Activated effector memory CD4-positive, alpha-beta T cell treated with Interleukin-2 at 50 U/mL for 16 hours (primary cell): ENCODE results near the gene ACAT1.
"Not testable (repeated sequence)": the region's sequence is repeated elsewhere in the genome, so short reads cannot be mapped to it uniquely, and the experiment has no call there.

Source experiments
- DNase-seq: peaks from one replicate; pipeline ENCODE4 v3.0.0-alpha.2; 2020

ACAT1 gene

GRCh38 chr11:108121274-108122155 is at the start of gene ACAT1:
Gene ACAT1 (plus strand): TSS chr11:108121567. CDS start chr11:108121607, 40 bp downstream.
- peak; percentile 94 for DNase-seq

DNA sequence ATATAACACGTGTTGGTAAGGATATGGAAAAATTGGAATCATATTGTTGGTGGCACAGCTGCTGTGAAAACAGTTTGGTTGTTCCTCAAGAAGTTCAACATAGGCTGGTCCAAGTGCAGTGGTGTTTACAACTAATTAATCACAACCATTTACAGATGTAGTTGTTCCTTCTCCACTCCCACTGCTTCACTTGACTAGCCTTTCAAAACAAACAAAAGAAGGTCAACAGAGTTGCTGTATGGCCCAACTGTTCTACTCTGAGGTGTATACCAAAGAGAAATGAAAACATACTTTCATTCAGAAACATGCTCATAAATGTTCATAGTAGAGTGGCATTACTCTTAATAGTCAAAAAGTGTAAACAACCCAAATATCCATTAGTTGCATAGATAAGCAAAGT is 36.6 kb upstream of the ACAT1 start:
- no peak for DNase-seq

DNA sequence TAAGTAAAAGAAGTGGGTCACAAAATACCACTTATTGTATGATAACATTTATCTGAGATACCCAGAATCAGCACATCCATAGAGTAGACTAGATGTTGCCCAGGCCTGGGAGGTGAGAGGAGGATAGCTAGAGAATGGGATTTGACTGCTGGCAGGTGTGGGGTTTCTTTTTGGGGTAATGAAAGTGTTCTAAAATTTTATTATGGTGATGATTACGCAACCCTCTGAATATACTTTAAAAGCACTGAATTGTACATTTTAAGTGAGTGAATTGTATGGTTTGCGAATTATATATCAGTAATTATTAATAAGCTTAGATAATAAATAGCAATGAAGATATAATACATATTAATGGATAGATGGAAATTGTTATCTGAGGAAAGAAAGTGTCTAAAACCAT is 35.7 kb upstream of the ACAT1 start:
- DNase-seq, result no peak

DNA sequence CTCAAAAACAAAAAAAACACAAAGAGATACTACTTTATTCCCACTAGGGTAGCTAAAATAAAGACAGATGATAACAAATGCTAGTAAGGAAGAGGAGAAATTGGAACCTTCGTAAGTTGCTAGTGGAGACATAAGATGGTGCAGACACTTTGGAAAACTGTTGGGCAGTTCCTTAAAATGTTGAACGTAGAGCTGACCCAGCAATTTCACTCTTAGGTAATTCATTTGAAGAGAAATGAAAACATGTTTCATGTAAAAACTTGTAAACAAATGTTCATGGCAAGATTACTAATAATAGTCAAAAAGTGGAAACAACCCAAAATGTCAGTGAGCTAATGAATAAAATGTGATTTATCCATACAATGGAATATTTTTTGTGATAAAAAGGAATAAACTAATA is 29.2 kb upstream of the ACAT1 start:
- no peak for DNase-seq

GRCh38 chr11:108093128-108093904 is 28.1 kb upstream of the ACAT1 start:
- DNase-seq, result no peak

- no peak for DNase-seq
Measured at GRCh38 chr11:108097179-108097578, 24.2 kb upstream of the ACAT1 start.

DNA sequence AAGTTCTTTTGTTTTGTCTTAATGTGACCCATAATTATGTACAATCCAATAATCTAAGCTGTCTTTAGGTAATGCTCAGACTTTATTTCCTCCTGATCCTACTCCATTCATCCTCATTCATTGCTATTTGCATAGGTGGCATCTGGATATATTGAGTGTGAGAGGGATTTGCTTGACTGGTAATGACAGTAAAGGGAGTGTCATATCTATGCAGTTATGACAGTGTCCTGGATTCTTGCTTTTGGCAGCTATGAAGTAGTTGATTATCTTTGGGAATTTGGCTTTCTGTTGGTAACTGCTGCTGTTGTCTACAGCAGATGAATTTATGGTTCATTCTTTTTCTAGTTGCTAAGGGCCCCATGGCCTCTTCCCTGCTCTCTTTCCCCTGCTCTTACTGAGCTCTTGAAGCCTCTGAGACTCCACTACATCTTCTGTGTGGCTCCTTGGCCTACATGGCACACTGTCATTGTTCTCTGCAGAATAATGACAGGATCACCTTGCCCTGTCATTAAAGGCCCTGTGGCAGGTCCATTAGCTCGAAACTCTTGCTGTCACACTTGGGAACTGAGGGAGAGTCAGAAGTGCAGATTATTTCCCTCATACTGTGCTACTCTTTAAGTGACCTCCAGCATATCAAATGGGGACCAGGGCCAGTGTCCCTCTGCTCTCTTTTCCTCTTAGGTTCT is 20.1 kb upstream of the ACAT1 start:
- DNase-seq, result no peak

- no peak for DNase-seq
Measured at GRCh38 chr11:108111126-108111525, 10.2 kb upstream of the ACAT1 start.

- DNase-seq, result no peak
Measured at GRCh38 chr11:108112057-108112456, 9.3 kb upstream of the ACAT1 start.

GRCh38 chr11:108115500-108116140 is 5.7 kb upstream of the ACAT1 start:
- DNase-seq, result no peak

DNA sequence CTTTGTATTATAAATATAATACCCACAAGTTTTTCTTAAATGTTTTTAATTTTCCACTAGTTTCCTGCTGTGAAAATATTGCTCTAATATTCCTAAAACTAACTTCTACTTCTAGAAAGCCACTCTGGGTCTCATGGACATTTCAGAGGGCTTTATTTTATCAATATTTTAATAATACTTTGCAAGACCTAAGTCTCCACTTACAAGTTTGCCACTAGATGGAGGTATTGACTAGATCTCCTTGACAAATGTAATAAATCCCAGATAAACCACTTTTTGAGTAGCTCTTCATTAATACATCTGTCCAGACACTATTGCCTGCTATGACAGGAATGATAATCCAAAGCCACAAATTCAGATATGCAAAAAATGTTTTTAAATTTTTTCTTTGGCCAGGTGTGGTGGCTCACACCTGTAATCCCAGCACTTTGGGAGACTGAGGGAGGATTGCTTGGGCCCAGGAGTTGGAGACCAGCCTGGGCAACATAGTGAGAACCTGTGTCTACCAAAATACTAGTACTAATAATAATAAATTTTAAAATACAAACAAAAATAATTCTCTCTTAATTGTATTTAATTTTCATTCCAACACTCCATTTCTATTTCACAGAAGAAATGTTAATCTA is 3.5 kb upstream of the ACAT1 start:
- no peak for DNase-seq

DNA sequence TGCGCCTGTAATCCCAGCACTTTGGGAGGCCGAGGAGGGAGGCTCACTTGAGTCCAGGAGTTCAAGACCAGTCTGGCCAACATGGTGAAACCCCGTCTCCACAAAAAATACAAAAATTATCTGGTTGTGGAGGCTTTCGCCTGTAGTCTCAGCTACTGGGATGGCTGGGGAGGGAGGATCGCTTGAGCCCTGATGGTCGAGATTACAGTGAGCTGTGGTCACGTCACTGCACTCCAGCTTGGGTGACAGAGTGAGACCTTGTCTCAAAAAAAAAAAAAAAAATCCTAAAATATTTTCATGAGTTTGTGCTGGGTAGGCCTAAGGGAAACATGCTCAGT is 462 bp upstream of the ACAT1 start:
- DNase-seq, result not testable (repeated sequence)

- DNase-seq, result no peak
Measured at GRCh38 chr11:108122166-108122628, 830 bp downstream of the ACAT1 start.

GRCh38 chr11:108125096-108125495 is 3.7 kb downstream of the ACAT1 start:
- no peak for DNase-seq

GRCh38 chr11:108128772-108129171 is 7.4 kb downstream of the ACAT1 start:
- no peak for DNase-seq

DNA sequence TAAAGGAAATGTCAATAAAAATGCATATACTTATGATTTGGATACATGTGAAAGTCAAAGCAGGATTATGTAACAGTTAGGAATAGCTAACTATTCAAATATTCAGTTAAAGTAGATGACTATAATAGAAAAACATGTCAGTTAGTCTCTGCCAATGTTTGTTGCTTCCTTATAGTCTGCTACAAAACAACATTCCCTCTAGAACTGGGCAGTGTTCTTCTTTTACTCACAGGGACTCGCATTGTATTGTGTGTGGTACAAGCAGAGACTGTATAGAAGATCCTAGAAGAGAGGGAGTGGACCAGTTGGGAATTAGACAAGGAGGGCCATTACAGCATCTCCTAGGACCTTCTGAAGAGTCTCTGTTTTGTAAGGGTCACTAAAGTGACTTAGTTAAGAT is 10.6 kb downstream of the ACAT1 start:
- DNase-seq, result no peak

- not testable (repeated sequence) for DNase-seq
Measured at GRCh38 chr11:108132993-108133538, 11.7 kb downstream of the ACAT1 start.

DNA sequence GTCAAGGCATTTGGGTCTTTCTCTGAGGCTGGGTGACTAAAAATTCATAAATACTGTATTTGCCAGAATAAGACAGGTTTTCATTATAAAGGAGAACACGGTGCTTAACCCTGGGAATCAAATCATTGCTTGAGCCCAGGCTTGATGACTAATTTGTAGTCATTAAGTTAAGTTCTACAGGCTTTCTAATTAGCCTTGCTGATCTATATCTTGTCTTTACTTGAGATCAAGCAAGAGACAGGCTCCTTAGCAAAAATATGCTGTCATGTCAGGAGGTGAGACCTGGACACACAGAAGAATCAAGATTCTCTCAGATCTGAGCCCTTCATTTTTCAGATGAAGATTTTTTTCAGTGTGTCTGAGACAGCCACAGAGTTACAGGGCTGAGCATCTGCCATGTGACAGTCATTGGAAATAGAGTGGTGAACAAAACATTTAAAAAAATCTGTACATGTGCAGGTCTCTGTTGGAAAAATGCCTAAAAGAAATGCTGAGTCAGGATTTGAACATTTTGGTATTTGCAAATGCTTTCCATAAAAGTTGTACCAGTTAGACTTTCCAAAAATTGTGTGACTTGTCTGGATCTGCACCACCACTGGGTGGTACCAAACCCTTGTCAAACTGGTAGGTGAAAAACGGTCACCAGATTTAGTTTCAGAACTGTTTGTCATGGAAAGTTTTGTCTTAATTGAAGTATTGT is 14.6 kb downstream of the ACAT1 start:
- no peak for DNase-seq

DNA sequence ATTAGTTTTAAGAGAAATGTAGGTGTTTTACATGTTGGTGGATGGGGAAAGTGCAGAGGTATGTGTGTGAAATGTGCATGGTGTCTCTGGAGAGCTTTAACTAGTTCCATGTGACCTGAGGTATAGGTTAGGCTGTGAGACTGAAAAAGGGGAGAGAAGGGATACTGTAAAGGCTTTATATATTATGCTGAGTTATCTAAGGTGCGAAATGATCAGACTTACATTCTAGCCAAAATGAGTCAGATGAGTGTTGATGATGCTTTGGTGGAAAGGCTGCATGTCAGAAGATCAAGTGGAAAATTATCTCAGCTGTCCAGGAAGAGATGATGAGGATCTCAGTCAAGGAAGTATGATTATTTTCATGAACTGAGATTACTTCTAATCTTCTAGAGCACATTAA is 15.8 kb downstream of the ACAT1 start:
- DNase-seq, result no peak

- DNase-seq, result no peak
Measured at GRCh38 chr11:108142304-108142703, 20.9 kb downstream of the ACAT1 start.

- no peak for DNase-seq
Measured at GRCh38 chr11:108144615-108145014, 23.2 kb downstream of the ACAT1 start.

- no peak for DNase-seq
Measured at GRCh38 chr11:108147150-108147549, 25.8 kb downstream of the ACAT1 start.
